Hindlimb muscle (tissue), 1 donor: ENCODE measurements around the gene NHEJ1. TPM values are rescaled to one million over a fixed set of nuclear protein-coding genes. Genes with fewer than 3 reads are reported as not detected.

Source experiments
- DNase-seq: peaks from one replicate; pipeline ENCODE4 v3.0.0-alpha.2; 2013
- polyA plus RNA-seq: library from polyadenylated mRNA; unstranded; fragments of 120-200 nt; gene quantifications from one replicate; pipeline ENCODE4 v1.2.1, GENCODE V29; 2013; ENCODE audit not compliant: insufficient read length

The NHEJ1 gene
- polyA plus RNA-seq, 1 donor: 12.0 TPM

DNA sequence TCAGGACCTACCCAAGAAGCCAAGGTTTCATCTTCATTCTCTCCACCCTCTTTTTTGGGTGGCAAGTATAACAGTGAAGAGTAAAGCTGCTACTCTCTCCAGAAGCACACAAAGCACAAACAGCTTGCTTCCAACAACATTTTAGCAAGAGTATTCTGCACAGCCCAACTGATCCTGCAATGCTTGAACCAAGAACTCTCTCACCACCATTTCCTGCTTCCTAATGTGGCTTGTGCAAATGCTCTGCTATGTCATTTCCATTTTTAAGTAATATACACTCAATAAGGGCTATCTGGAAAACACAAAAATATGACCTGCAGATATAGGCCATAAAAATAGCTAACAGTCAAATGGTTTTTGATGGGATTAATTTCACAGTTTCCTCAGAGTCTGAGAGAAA, 75.8 kb downstream of the NHEJ1 start:
- no peak for DNase-seq

DNA sequence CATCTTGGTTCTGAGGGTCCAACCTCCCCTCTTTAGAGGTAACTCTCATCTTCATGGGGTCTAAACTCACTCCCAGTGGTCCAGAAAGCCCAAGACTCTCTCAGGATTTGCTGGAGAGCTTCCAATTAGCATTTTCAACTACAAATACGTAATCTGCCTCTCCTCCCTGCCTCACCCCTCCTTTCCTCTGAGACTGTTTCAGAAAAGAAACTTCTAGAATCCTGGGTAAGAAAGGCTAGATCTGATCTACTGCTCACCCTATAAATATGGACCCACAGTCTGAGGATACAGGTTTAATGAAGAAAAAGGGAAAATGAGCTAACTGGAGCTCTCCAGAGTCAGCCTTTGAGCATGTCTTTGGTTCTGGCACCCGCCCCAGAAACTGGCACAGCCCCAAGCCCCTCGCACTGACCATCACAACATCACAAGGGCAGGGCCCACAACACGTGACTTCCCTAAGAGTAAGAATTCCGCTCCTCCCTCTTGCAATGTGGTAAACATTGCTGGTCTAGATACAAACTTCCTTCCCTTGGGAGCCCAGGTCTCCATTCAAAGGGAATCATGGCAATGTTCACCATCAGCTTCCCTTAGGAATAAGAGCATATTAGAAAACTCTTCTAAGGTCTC, 78.2 kb downstream of the NHEJ1 start:
- no peak for DNase-seq

GRCh38 chr2:219081701-219082331, 78.8 kb downstream of the NHEJ1 start:
- no peak for DNase-seq

DNA sequence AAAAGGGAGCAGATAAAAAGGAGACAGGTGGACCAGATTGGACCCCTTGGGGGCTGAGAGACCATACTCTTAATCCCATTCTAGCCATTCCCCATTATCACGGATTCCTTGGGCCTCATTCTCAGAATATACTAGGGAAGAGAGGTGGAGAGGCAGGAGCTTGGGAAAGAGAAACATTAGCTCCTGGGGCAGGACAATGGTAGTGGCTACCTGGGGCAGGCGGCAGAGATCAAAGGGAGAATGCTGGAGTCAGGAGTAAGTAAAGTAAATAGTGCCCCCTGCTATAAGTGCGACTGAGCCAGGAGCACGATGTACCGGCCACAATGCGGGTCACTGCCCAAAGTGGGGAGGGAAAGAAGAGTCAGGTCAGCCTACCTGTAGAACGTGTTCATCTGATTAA, 79.5 kb downstream of the NHEJ1 start:
- DNase-seq: no peak

GRCh38 chr2:219079417-219079816, 81.2 kb downstream of the NHEJ1 start:
- no peak for DNase-seq

DNA sequence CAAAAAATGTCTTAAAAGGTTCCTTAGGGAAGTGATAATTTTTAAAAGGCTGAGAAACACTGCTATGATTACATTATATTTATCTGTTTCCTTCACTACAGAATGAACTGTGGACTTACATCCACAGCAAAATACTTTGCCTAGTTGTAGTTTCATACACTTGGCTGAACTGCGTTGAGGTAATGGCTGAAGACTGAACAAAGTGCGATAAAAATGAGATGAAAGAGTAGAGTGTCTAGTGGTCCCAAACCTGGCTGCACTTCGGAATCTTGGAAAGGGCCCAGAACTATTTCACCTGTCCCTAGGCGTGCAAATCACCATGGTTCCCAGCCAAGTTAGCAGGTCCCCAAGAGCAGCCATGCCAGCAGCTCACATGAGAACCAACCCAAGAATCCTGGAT, 81.7 kb downstream of the NHEJ1 start:
- no peak for DNase-seq

- DNase-seq: no peak
Observed at GRCh38 chr2:219078126-219078525, 82.5 kb downstream of the NHEJ1 start.

GRCh38 chr2:219076253-219076652, 84.4 kb downstream of the NHEJ1 start:
- no peak for DNase-seq

DNA sequence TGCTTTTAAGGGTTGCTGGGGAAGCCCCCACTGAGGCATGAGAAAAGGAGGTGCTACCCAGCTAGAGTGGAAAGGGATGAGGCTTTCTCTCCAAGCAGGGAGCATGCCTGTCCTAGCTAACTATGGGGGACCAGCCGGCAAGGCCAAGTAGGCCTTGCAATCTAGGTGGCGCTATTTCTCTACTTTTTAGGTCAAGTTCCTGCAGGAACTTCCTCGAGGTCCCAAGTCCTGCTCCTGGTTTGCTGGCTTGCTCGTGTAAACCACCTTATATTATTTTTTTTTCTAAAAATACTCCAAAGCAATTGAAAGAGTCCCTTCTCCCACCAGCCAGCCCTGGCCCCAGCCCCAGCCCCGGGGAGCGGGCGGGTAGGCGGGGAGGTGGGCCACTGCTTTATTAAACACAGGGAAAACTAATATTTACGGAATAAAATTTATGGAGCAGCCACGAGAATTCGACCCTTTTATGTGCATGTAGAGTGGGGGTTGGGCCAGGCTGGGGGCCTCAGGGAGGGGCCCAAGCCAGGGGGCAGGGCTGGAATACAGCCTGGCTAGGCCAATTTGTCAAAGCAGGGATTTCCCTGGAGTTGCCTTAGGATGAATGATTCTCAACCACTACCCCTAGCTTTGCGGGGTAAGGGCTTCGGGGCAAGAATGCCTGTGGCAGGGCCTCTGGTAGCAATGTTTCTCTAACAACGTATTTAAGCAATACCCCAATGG, 87.0 kb downstream of the NHEJ1 start:
- DNase-seq: no peak

- no peak for DNase-seq
Observed at GRCh38 chr2:219072741-219073250, 87.8 kb downstream of the NHEJ1 start.

DNA sequence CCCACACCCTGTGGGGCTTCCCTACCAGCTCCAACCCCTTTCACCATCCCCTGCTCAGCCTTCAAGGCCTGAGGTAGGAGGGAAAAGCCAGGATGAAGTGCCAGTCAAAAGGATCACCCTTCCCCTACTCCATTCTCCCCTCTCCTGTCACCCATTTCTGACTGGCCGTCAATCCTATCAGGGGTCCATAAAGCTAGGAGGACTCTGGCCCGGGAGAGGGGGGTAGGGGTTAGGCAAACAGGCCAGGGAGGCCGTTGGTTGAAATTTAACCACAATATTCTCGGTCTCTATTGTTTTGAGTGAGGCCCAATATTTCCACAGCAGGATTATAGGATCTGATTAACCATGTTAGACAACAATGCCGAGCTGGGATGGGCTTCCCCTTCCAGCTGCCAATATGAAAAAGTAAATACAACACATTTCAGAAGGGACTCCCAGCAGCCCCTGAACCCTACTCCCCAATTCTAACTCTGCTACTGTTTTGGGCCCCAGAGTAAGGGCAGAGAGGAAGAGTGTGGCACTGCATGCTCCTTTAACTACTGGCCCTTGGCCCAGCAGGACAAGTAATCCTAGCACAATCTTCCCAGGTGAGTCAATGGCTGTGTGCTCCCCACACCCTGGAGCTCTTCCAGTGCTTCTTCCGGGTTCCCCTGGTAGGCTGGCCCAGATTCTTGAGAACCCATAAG, 89.3 kb downstream of the NHEJ1 start:
- no peak for DNase-seq

- DNase-seq: no peak
Observed at GRCh38 chr2:219065484-219065883, 95.1 kb downstream of the NHEJ1 start.

- no peak for DNase-seq
Observed at GRCh38 chr2:219062081-219062480, 98.5 kb downstream of the NHEJ1 start.

GRCh38 chr2:219060821-219061791, 99.5 kb downstream of the NHEJ1 start, which contains the start of gene IHH:
IHH (minus strand) TSS chr2:219060921; CDS start chr2:219060467, 454 bp downstream.
- no peak for DNase-seq

GRCh38 chr2:219059725-219060682, 100.6 kb downstream of the NHEJ1 start:
- no peak for DNase-seq

- no peak for DNase-seq
Observed at GRCh38 chr2:219059375-219059724, 101.3 kb downstream of the NHEJ1 start.

DNA sequence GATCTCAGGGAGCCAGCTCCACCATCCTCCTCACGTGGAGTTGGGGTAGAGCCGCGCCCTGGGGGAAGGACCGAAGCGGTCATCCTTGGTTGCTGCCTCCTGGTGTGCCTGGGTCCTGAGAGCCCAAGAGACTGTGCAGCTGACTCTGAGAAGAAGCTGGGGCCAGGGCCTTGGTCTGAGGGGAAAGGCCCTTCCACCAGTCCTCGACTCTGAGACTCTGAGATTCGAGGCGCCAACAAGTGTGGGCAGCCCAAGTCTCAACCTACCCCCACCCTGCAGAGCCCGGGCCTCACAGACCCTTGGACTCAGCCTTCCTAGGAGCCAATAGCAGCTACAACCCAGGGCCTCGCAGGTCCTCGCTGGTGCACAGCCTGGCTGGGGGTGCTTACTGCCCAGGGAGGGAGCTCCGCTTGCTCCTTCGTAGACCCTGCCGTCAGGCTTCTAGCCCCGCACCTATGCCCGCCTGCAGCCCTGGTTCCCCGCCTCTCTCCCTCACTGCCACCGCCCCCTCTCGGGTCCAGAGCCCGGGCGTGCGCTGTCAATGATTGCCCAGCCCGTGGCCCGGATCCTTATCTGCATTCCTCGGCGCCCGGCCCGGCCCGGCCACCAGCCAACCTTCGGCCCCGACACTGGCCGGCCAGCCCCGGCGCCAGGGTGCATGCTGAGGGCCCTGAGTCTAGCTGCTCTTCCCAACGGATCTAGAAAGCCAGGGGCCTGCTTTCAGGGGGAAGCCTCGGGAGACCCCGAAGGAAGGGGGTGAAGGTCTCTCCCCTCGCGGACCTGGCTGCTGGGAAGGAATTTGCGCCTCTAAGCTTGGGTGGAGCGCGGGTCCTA, 101.9 kb downstream of the NHEJ1 start:
- DNase-seq: no peak

DNA sequence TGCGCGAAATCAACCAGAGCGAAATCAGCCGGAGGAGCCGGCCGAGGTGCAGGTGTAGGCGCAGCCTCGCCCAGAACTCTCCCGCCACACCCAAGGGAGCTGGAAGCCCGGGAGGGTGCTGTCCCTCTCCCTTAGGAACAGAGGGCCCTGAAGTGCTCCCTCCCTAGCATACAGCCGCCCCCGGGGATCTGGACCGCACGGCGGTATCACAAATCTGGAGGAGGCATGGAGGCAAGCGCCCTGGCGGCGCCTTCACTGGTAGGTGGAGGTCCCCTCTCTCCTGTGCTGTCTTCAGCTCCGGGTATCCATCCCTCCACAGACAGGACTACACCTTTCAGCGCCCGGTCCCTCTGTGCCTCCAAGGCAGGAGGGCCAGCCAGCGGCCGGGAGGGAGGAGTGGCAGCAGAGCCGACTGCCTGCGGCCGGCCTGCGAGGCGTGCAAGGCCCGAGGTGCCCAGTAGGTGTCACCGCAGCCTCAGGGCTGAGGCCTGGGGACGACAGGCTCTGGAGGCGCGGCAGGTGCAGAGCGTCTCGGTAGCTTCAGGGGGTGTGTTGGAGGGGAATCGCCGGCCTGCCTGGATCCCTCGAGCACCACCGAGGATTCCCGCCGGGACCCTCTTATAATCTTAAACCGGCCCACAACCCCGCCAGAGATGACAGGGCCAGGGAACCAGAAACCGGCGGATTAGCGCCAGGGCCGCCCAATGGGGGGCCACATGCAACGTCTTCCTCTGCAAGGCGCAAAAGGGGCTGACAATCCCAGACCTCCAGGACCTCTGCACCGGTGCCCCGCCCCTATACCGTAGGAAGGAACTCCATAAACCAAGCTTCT, 102.7 kb downstream of the NHEJ1 start:
- DNase-seq: peak; percentile 57
